Osteoblast (primary cell): ENCODE results near the gene TCF23. TPM values are rescaled to one million over a fixed set of nuclear protein-coding genes. Genes with fewer than 3 reads are reported as not detected.

Source experiments
- DNase-seq: peaks from one replicate; pipeline ENCODE4 v3.0.0; 2011; ENCODE audit warnings: low spot score, mixed read lengths; ENCODE audit not compliant: insufficient read length; ENCODE audit errors: missing footprints
- H2AFZ ChIP-seq: 2 replicates; pipeline ENCODE4 v1.6.0; 2011; ENCODE audit warnings: mild to moderate bottlenecking, low read length
- H3K27ac ChIP-seq: 2 replicates; pipeline ENCODE4 v1.5.1; 2011; ENCODE audit warnings: mild to moderate bottlenecking, low read depth, low read length, moderate library complexity
- H3K27me3 ChIP-seq: 2 replicates; pipeline ENCODE4 v1.6.0; 2012; ENCODE audit warnings: mild to moderate bottlenecking, control low read depth, inconsistent platforms, low read length, moderate library complexity; ENCODE audit not compliant: insufficient read depth
- H3K36me3 ChIP-seq: 2 replicates; pipeline ENCODE4 v1.5.1; 2011; ENCODE audit warnings: mild to moderate bottlenecking, low read length, control low read depth, moderate library complexity; ENCODE audit not compliant: insufficient read depth
- H3K4me1 ChIP-seq: 2 replicates; pipeline ENCODE4 v1.5.1; 2011; ENCODE audit warnings: mild to moderate bottlenecking, low read length, control low read depth, moderate library complexity; ENCODE audit not compliant: insufficient read depth
- H3K4me2 ChIP-seq: 2 replicates; pipeline ENCODE4 v1.6.0; 2011; ENCODE audit warnings: mild to moderate bottlenecking, low read length; ENCODE audit not compliant: insufficient read depth
- H3K4me3 ChIP-seq: fragments of 200-600 bp; sonication (generic); 3 replicates; pipeline ENCODE4 v1.5.1; 2012; ENCODE audit warnings: mild to moderate bottlenecking, low read length, inconsistent platforms; ENCODE audit not compliant: insufficient read depth
- H3K79me2 ChIP-seq: 2 replicates; pipeline ENCODE4 v1.6.0; 2012; ENCODE audit warnings: mild to moderate bottlenecking, low read length, control low read depth, inconsistent platforms; ENCODE audit not compliant: insufficient read depth
- H3K9me3 ChIP-seq: 2 replicates; pipeline ENCODE4 v1.5.1; 2011; ENCODE audit warnings: low read depth, low read length, control low read depth
- H4K20me1 ChIP-seq: 2 replicates; pipeline ENCODE4 v1.6.0; 2012; ENCODE audit warnings: mild to moderate bottlenecking, low read length, control low read depth; ENCODE audit not compliant: insufficient read depth
- total RNA-seq: library from RNA; depleted of rRNA; stranded (reverse); fragments of >200 nt; gene quantifications from 2 replicates; pipeline ENCODE4 v1.2.3, GENCODE V29; 2012
- TF ChIP-seq, protein P1 (sequence below): IDR thresholded peaks from 2 replicates; pipeline ENCODE4 v1.5.1; 2011; ENCODE audit warnings: mild to moderate bottlenecking, low read depth, low read length, moderate library complexity; ENCODE audit errors: extremely low read depth

Gene TCF23
- total RNA-seq, 1 donor = not detected

DNA sequence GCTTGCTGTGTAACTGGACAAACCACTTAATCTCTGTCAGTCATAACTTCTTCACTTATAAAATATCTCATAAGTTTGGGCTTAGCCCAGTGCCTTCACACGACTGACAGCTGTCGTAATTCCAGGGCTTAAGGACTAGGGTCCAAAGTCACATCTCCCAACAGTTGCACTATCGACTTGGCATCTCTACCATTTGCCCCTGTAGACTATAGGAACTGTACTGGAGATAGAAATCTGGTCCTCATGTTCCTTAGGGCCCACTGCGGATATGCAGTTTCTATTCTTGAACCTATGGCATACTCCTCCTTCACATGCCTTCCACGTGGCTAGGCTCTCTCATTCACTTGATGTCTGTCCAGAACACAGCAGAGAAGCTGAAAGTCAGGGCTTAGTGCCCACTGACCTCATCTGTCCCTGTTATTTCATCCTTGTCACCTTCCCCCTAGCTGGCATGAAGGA, 22.5 kb upstream of the TCF23 start:
- no peak overlapping the region for H3K4me3 ChIP-seq
- H3K79me2 ChIP-seq = no peaks in the 10 kb centered on the region
- no peak overlapping the region for H3K4me2 ChIP-seq
- H3K4me1 ChIP-seq = peaks cover 3% of the 10 kb centered on the region
- peaks cover 19% of the 10 kb centered on the region for H3K36me3 ChIP-seq
- H4K20me1 ChIP-seq = peaks cover under 1% of the 10 kb centered on the region
- no peaks in the 10 kb centered on the region for H3K9me3 ChIP-seq
- no peak overlapping the region for H3K27ac ChIP-seq
- peaks cover 13% of the 10 kb centered on the region for H3K27me3 ChIP-seq
- no peak overlapping the region for H2AFZ ChIP-seq
- TF ChIP-seq, protein P1, sequence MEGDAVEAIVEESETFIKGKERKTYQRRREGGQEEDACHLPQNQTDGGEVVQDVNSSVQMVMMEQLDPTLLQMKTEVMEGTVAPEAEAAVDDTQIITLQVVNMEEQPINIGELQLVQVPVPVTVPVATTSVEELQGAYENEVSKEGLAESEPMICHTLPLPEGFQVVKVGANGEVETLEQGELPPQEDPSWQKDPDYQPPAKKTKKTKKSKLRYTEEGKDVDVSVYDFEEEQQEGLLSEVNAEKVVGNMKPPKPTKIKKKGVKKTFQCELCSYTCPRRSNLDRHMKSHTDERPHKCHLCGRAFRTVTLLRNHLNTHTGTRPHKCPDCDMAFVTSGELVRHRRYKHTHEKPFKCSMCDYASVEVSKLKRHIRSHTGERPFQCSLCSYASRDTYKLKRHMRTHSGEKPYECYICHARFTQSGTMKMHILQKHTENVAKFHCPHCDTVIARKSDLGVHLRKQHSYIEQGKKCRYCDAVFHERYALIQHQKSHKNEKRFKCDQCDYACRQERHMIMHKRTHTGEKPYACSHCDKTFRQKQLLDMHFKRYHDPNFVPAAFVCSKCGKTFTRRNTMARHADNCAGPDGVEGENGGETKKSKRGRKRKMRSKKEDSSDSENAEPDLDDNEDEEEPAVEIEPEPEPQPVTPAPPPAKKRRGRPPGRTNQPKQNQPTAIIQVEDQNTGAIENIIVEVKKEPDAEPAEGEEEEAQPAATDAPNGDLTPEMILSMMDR = no peak
- DNase-seq = no peak

DNA sequence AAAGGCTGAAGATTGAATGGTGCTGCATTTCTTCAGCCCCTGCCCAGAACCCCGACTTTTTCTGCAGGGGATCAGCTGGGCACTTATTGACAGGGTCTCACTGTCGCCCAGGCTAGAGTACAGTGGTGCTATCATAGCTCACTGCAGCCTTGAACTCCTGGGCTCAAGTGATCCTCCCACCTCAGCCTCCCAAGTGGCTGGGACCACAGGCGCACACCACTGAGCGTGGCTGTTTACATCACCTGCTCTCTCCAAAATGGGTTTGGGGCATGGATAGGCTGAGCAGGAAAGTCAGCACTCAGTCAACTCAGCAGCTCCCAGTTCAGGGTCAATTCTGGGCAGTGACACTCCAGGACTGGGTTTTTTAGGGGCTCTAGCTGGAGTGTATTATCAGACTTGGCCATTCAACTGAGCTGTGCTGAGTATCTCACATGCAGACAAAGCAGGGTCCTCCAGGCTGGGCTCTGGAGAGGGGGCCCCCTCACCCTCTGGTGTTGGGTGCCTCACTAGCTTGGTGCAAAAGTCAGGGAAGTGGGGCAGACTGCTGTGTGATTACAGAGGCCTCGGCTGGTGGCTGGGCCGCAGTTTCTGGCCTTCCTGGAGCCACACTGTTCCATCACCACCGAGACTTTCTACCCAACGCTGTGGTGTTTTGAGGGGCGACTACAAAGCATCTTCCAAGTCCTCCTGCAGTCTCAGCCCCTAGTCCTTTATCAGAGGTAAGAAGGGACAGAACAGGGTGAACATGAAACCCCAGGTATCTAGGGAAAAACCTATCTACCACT, 20.7 kb upstream of the TCF23 start:
- Histone ChIP-seq H3K9me3 (no peaks in the 10 kb centered on the region), H3K36me3 (peaks cover 32% of the 10 kb centered on the region), H3K4me2 (no peak overlapping the region), H4K20me1 (peaks cover 18% of the 10 kb centered on the region), H3K27me3 (no peaks in the 10 kb centered on the region), H3K27ac (no peak overlapping the region), H3K4me1 (peaks cover 4% of the 10 kb centered on the region), H2AFZ (no peak overlapping the region), H3K4me3 (no peak overlapping the region), H3K79me2 (peaks cover 9% of the 10 kb centered on the region)
- TF ChIP-seq, protein P1 = no peak
- no peak for DNase-seq

DNA sequence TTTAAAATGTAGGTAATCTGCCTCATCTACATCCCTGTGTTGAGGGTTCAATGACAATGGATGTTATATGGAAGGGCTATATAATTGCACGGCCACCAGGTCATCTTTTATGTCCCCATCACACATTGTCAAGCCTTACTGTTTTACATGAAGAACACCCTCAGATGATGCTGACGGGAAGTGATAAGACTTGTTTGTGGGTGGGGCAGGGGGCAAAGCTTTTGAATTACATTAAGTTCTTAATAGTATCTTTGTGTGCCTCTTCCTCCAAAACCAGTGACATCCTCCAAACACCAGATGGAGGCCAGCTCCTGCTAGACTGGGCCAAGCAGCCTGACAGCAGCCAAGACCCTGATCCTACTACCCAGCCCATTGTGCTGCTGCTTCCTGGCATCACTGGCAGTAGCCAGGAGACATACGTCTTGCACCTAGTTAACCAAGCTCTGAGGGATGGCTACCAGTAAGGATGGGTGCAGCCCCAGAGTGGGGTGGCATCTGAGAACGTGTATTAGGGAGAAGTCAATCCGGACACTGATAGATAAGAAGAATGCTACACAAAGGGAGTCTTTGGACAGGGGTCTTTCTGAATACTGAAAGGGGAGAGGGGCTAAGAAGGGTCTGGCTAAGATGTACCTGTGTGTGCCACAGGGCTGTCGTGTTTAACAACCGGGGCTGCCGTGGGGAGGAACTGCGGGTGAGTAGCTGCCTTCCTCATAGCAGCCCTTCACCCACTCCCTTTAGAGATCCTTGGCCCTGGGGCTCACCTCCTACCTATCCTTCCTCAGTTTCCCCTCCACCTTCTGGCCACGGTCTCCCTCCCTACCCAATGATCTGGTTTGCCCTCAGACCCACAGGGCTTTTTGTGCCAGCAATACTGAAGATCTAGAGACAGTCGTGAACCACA, 19.9 kb upstream of the TCF23 start:
- no peaks in the 10 kb centered on the region for H3K9me3 ChIP-seq
- H3K79me2 ChIP-seq = peaks cover 17% of the 10 kb centered on the region
- H3K4me3 ChIP-seq = no peak overlapping the region
- no peak overlapping the region for H3K27ac ChIP-seq
- TF ChIP-seq, protein P1 = no peak
- no peak overlapping the region for H3K4me2 ChIP-seq
- no peak for DNase-seq
- no peak overlapping the region for H2AFZ ChIP-seq
- peaks cover 32% of the 10 kb centered on the region for H3K36me3 ChIP-seq
- peaks cover 8% of the 10 kb centered on the region for H3K4me1 ChIP-seq
- no peaks in the 10 kb centered on the region for H3K27me3 ChIP-seq
- H4K20me1 ChIP-seq = peaks cover 26% of the 10 kb centered on the region

DNA sequence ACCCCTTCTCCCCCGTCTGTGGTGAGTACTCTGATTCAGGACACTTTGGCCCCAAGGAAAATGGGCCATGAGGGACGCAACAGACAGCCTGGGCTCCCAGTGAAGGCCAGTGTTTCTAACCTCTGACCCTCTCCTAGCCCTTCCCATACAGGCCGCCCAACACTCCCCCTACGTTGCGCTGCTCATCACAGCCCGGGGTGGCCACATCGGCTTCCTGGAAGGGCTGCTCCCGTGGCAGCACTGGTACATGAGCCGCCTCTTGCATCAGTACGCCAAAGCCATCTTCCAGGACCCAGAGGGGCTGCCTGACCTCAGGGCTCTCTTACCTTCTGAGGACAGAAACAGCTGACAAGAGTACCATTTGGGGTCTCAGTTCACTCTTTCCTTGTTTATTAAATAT, 18.4 kb upstream of the TCF23 start:
- Histone ChIP-seq H3K27me3 (no peaks in the 10 kb centered on the region), H3K4me1 (peaks cover 8% of the 10 kb centered on the region), H2AFZ (no peak overlapping the region), H3K79me2 (peaks cover 22% of the 10 kb centered on the region), H3K4me3 (no peak overlapping the region), H3K36me3 (peaks cover 32% of the 10 kb centered on the region), H3K9me3 (no peaks in the 10 kb centered on the region), H3K4me2 (no peak overlapping the region), H4K20me1 (peaks cover 26% of the 10 kb centered on the region), H3K27ac (no peak overlapping the region)
- TF ChIP-seq, protein P1 = no peak
- no peak for DNase-seq
